H1 (cell line): ENCODE data around the gene MTM1.

Experiments
- BCL11A ChIP-seq, 2 experiments: IDR thresholded peaks; one replicate each; pipeline ENCODE4 v1.6.1; 2011; ENCODE audit warnings: low read depth in 2 of 2, low read length in 2 of 2, mild to moderate bottlenecking in 2 of 2
- CHD1 ChIP-seq: IDR thresholded peaks from 2 replicates; pipeline ENCODE4 v1.6.1; 2012; ENCODE audit warnings: low read depth, low read length, improper control_type of control experiment
- CREB1 ChIP-seq: IDR thresholded peaks from 2 replicates; pipeline ENCODE4 v1.6.1; 2012; ENCODE audit warnings: inconsistent platforms
- EZH2 ChIP-seq: fragments of 200-600 bp; sonication (generic); IDR thresholded peaks from 2 replicates; pipeline ENCODE4 v1.7.1; 2012; ENCODE audit warnings: low read depth, mild to moderate bottlenecking, moderate library complexity, low read length, inconsistent platforms; ENCODE audit not compliant: severe bottlenecking
- GABPA ChIP-seq: IDR thresholded peaks from 2 replicates; pipeline ENCODE4 v1.6.1; 2011; ENCODE audit warnings: mild to moderate bottlenecking, low read length, moderate library complexity, borderline replicate concordance; ENCODE audit not compliant: insufficient read depth
- JUND ChIP-seq: IDR thresholded peaks from 2 replicates; pipeline ENCODE4 v1.6.1; 2011; ENCODE audit warnings: mild to moderate bottlenecking, improper control_type of control experiment, low read length
- NRF1 ChIP-seq: IDR thresholded peaks from 2 replicates; pipeline ENCODE4 v1.6.1; 2011; ENCODE audit warnings: mild to moderate bottlenecking, low read depth, low read length, improper control_type of control experiment
- POLR2A ChIP-seq, 2 experiments: IDR thresholded peaks; 1 replicate in 1 of 2; 2 replicates in 1 of 2; pipeline ENCODE4 v1.6.1; 2011; ENCODE audit warnings: low read depth in 2 of 2, low read length in 2 of 2, mild to moderate bottlenecking in 2 of 2; ENCODE audit errors: control extremely low read depth in 1 of 2
- RAD21 ChIP-seq, 2 experiments: IDR thresholded peaks in 1 of 2; conservative IDR thresholded peaks in 1 of 2; 2 replicates each; pipeline ENCODE4 v1.6.1; 2011; ENCODE audit warnings: low read depth in 2 of 2, low read length in 2 of 2, improper control_type of control experiment in 1 of 2, inconsistent platforms in 1 of 2, mild to moderate bottlenecking in 1 of 2, moderate library complexity in 1 of 2
- SP2 ChIP-seq: IDR thresholded peaks from 2 replicates; pipeline ENCODE4 v1.6.1; 2012; ENCODE audit warnings: mild to moderate bottlenecking, low read length, inconsistent platforms
- TF ChIP-seq, protein P1 (sequence below): IDR thresholded peaks from 2 replicates; pipeline ENCODE4 v1.6.1; 2012; ENCODE audit warnings: inconsistent platforms
- TF ChIP-seq, protein P2 (sequence below), 3 experiments: IDR thresholded peaks; 1 replicate in 2 of 3; 2 replicates in 1 of 3; pipeline versions ENCODE4 v1.5.1 to v1.6.1; 2011; ENCODE audit warnings: low read length in 3 of 3, mild to moderate bottlenecking in 3 of 3, inconsistent platforms in 2 of 3, low read depth in 1 of 3, moderate library complexity in 1 of 3; ENCODE audit not compliant: insufficient read depth in 1 of 3; ENCODE audit errors: control extremely low read depth in 1 of 3

DNA sequence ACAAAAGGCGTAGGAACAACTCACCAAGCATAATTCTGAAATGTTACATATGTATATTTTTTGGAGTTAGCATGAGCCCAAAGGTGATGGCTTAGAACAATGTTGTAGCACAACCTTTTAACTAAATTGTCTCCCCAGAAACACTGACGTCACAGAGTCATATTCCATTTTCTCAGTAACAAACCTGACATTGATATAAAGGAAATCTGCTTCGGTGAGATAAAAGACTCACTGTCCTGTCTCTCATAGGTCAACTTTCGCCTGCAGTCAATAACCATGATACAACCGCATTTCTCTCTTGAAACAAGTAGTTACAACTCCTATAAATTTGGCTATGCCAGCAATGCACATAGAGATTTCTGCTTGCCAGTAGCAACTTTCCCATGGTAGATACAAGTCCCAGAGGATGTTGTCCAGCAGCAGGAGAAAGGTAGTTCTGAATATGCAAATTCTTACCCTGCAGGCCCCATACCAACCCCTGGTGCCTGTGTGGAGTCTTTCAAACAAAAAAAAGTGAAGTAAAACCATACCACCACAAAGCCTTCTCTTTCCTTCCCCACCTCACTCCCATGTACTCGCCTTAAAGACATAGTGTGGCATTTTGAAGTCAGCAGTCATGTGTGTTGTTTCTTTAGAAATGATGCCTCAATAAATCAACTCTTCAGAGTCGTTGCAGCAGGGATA is 47.9 kb downstream of the MTM1 start:
- TF ChIP-seq JUND (no peak), RAD21 (IDR thresholded peaks at IDR 0.05 in 1 of 2, conservative IDR thresholded peaks at IDR 0.05 in 1 of 2; ENCODE audit: low read depth in 2 of 2, low read length in 2 of 2) (no peak), CHD1 (no peak), CREB1 (no peak), EZH2 (no peak), POLR2A (IDR thresholded peaks at IDR 0.05; ENCODE audit: control extremely low read depth in 1 of 2, low read depth in 2 of 2, low read length in 2 of 2) (no peak), SP2 (no peak), NRF1 (no peak), BCL11A (IDR thresholded peaks at IDR 0.05; ENCODE audit: low read depth in 2 of 2, low read length in 2 of 2) (no peak), GABPA (no peak)
- TF ChIP-seq, protein P1, sequence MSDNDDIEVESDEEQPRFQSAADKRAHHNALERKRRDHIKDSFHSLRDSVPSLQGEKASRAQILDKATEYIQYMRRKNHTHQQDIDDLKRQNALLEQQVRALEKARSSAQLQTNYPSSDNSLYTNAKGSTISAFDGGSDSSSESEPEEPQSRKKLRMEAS = no peak
- TF ChIP-seq, protein P2, sequence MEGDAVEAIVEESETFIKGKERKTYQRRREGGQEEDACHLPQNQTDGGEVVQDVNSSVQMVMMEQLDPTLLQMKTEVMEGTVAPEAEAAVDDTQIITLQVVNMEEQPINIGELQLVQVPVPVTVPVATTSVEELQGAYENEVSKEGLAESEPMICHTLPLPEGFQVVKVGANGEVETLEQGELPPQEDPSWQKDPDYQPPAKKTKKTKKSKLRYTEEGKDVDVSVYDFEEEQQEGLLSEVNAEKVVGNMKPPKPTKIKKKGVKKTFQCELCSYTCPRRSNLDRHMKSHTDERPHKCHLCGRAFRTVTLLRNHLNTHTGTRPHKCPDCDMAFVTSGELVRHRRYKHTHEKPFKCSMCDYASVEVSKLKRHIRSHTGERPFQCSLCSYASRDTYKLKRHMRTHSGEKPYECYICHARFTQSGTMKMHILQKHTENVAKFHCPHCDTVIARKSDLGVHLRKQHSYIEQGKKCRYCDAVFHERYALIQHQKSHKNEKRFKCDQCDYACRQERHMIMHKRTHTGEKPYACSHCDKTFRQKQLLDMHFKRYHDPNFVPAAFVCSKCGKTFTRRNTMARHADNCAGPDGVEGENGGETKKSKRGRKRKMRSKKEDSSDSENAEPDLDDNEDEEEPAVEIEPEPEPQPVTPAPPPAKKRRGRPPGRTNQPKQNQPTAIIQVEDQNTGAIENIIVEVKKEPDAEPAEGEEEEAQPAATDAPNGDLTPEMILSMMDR (IDR thresholded peaks at IDR 0.05; ENCODE audit: control extremely low read depth in 1 of 3, insufficient read depth in 1 of 3, low read depth in 1 of 3, low read length in 3 of 3) = no peak
